Keratinocyte (primary cell): ENCODE results near the gene ONECUT1. TPM values are rescaled to one million over a fixed set of nuclear protein-coding genes. Genes with fewer than 3 reads are reported as not detected.

Experiments
- DNase-seq: peaks from one replicate; pipeline ENCODE4 v3.0.0-alpha.2; 2011; ENCODE audit warnings: low read depth, missing footprints, low spot score
- FAIRE-seq: peaks from 2 replicates; lab custom pipeline; 2011; peaks lifted over from hg19 to GRCh38; lab: Jason Lieb, UNC
- H2AFZ ChIP-seq: 2 replicates; pipeline ENCODE4 v1.6.0; 2012; ENCODE audit warnings: low read length, control low read depth, inconsistent platforms; ENCODE audit not compliant: control insufficient read depth
- H3K27ac ChIP-seq: 2 replicates; pipeline ENCODE4 v1.5.1; 2011; ENCODE audit warnings: low read length; ENCODE audit not compliant: control insufficient read depth, insufficient read depth
- H3K27me3 ChIP-seq: 3 replicates; pipeline ENCODE4 v1.6.0; 2011; ENCODE audit warnings: low read length; ENCODE audit not compliant: control insufficient read depth, insufficient read depth; ENCODE audit errors: extremely low read depth
- H3K36me3 ChIP-seq, 2 experiments: 2 replicates in 1 of 2; 3 replicates in 1 of 2; pipeline ENCODE4 v1.5.1; 2011; ENCODE audit warnings: low read length in 2 of 2, mild to moderate bottlenecking in 1 of 2; ENCODE audit not compliant: control insufficient read depth in 2 of 2, insufficient read depth in 2 of 2; ENCODE audit errors: extremely low read depth in 1 of 2
- H3K4me1 ChIP-seq: 3 replicates; pipeline ENCODE4 v1.5.1; 2011; ENCODE audit warnings: low read length; ENCODE audit not compliant: control insufficient read depth, insufficient read depth; ENCODE audit errors: extremely low read depth
- H3K4me2 ChIP-seq: 3 replicates; pipeline ENCODE4 v1.6.0; 2011; ENCODE audit warnings: low read depth, low read length; ENCODE audit not compliant: control insufficient read depth, insufficient read depth; ENCODE audit errors: extremely low read depth
- H3K4me3 ChIP-seq, 3 experiments: fragments of 200-600 bp in 1 of 3; sonication (generic) in 1 of 3; 2 replicates in 2 of 3; 3 replicates in 1 of 3; pipeline ENCODE4 v1.5.1; 2011 to 2016; ENCODE audit warnings: low read length in 3 of 3, mild to moderate bottlenecking in 3 of 3, control low read depth in 2 of 3, inconsistent platforms in 1 of 3, low read depth in 1 of 3, mixed read lengths in 1 of 3, mixed run types in 1 of 3, moderate library complexity in 1 of 3; ENCODE audit not compliant: control insufficient read depth in 2 of 3, insufficient read depth in 2 of 3; ENCODE audit errors: extremely low read depth in 1 of 3
- H3K79me2 ChIP-seq: 2 replicates; pipeline ENCODE4 v1.6.0; 2012; ENCODE audit warnings: low read length; ENCODE audit not compliant: control insufficient read depth, insufficient read depth
- H3K9ac ChIP-seq: 3 replicates; pipeline ENCODE4 v1.6.0; 2011; ENCODE audit warnings: low read length; ENCODE audit not compliant: control insufficient read depth, insufficient read depth; ENCODE audit errors: extremely low read depth
- H3K9me1 ChIP-seq: 3 replicates; pipeline ENCODE4 v1.6.0; 2011; ENCODE audit warnings: low read length; ENCODE audit not compliant: control insufficient read depth, insufficient read depth; ENCODE audit errors: extremely low read depth
- H3K9me3 ChIP-seq: 2 replicates; pipeline ENCODE4 v1.5.1; 2012; ENCODE audit warnings: low read depth, low read length; ENCODE audit not compliant: control insufficient read depth
- H4K20me1 ChIP-seq: 3 replicates; pipeline ENCODE4 v1.6.0; 2011; ENCODE audit warnings: low read length; ENCODE audit not compliant: control insufficient read depth, insufficient read depth; ENCODE audit errors: extremely low read depth
- CTCF ChIP-seq, 3 experiments: IDR thresholded peaks in 1 of 3; conservative IDR thresholded peaks in 1 of 3; optimal IDR thresholded peaks in 1 of 3; 2 replicates in 2 of 3; 3 replicates in 1 of 3; pipeline versions ENCODE3 to v1.5.1; 2011; ENCODE audit warnings: low read length in 3 of 3, mild to moderate bottlenecking in 3 of 3, moderate library complexity in 2 of 3, control low read depth in 1 of 3, inconsistent platforms in 1 of 3; ENCODE audit not compliant: insufficient read depth in 2 of 3; ENCODE audit errors: extremely low read depth in 1 of 3
- EZH2 ChIP-seq: IDR thresholded peaks from one replicate; pipeline ENCODE4 v1.6.1; 2012; ENCODE audit warnings: inconsistent platforms, mild to moderate bottlenecking, low read length, moderate library complexity
- dilution Hi-C: fragments of 300-500 bp; cut with MboI; formaldehyde crosslinking; loops from one replicate; pipeline ENCODE4 v1.7.0; 2020; ENCODE audit warnings: low sequenced_read_pairs; ENCODE audit not compliant: extremely low pct_ligation_motif_present
- polyA plus RNA-seq, 5 experiments: library from polyadenylated mRNA; depleted of rRNA in 3 of 5; stranded (reverse) in 3 of 5; stranded (forward) in 1 of 5; unstranded in 1 of 5; fragments of >200 nt; gene quantifications; 1 replicate in 1 of 5; 2 replicates in 3 of 5; 3 replicates in 1 of 5; pipeline versions ENCODE4 v1.2.1 to v1.2.3, GENCODE V29; 2011 to 2012; ENCODE audit warnings: missing spikeins in 2 of 5, low read depth in 1 of 5, low replicate concordance in 1 of 5

Gene ONECUT1
- polyA plus RNA-seq, 1 donor (not counting 4 experiments of a cell fraction or from before 2014, with no cell fraction given), result not detected

- no peak overlapping the region for H3K4me2 ChIP-seq
- dilution Hi-C loops, result no loop called here
Measured at GRCh38 chr15:52714968-52715367, 75.2 kb downstream of the ONECUT1 start.

GRCh38 chr15:52710708-52711389 lies 79.3 kb downstream of the ONECUT1 start:
- no peak overlapping the region for H3K9ac ChIP-seq
- dilution Hi-C loops, result no loop called here
- TF ChIP-seq EZH2, result no peak
- TF ChIP-seq CTCF (optimal IDR thresholded peaks at IDR 0.05 in 1 of 3, IDR thresholded peaks at IDR 0.05 in 1 of 3, conservative IDR thresholded peaks at IDR 0.05 in 1 of 3; ENCODE audit: extremely low read depth in 1 of 3, insufficient read depth in 2 of 3, low read length in 3 of 3), result no peak
- no peak overlapping the region for H2AFZ ChIP-seq
- no peaks in the 10 kb centered on the region for H4K20me1 ChIP-seq
- H3K4me3 ChIP-seq, result no peak overlapping the region
- no peaks in the 10 kb centered on the region for H3K27me3 ChIP-seq
- H3K9me3 ChIP-seq, result no peaks in the 10 kb centered on the region
- H3K79me2 ChIP-seq, result no peaks in the 10 kb centered on the region
- no peaks in the 10 kb centered on the region for H3K36me3 ChIP-seq
- no peaks in the 10 kb centered on the region for H3K9me1 ChIP-seq
- H3K4me2 ChIP-seq, result no peak overlapping the region
- peaks cover 17% of the 10 kb centered on the region for H3K4me1 ChIP-seq
- FAIRE-seq, result no peak
- no peak overlapping the region for H3K27ac ChIP-seq
- DNase-seq, result no peak

More at GRCh38 chr15:52714968-52715367, 75.2 kb downstream of the ONECUT1 start:
- Histone ChIP-seq H3K9me3 (no peaks in the 10 kb centered on the region), H3K27me3 (no peaks in the 10 kb centered on the region), H3K27ac (no peak overlapping the region), H2AFZ (no peak overlapping the region), H3K9ac (no peak overlapping the region), H4K20me1 (no peaks in the 10 kb centered on the region), H3K9me1 (no peaks in the 10 kb centered on the region), H3K4me1 (peaks cover 7% of the 10 kb centered on the region), H3K36me3 (no peaks in the 10 kb centered on the region), H3K4me3 (no peak overlapping the region), H3K79me2 (no peaks in the 10 kb centered on the region)
- TF ChIP-seq EZH2 (no peak), CTCF (optimal IDR thresholded peaks at IDR 0.05 in 1 of 3, IDR thresholded peaks at IDR 0.05 in 1 of 3, conservative IDR thresholded peaks at IDR 0.05 in 1 of 3; ENCODE audit: extremely low read depth in 1 of 3, insufficient read depth in 2 of 3, low read length in 3 of 3) (no peak)
- FAIRE-seq (no peak), DNase-seq (no peak)
